MM.1S (cell line): ENCODE results near the gene TSPAN9.

ENCODE experiments used
- DNase-seq: peaks from one replicate; pipeline ENCODE4 v3.0.0-alpha.2; 2015
- H2AFZ ChIP-seq: fragments of 300-600 bp; sonication (generic); 2 replicates; pipeline ENCODE4 v1.6.0; 2016; ENCODE audit warnings: antibody characterized with exemption, low read length
- H3F3A ChIP-seq: fragments of 300-600 bp; sonication (generic); 2 replicates; pipeline ENCODE4 v1.6.1; 2016; ENCODE audit warnings: mild to moderate bottlenecking, antibody characterized with exemption, low read length, moderate library complexity, mixed read lengths; ENCODE audit not compliant: insufficient read depth
- H3K27ac ChIP-seq: fragments of 300-600 bp; sonication (generic); 2 replicates; pipeline ENCODE4 v1.5.1; 2016; ENCODE audit warnings: mild to moderate bottlenecking, low read length
- H3K27me3 ChIP-seq: fragments of 300-600 bp; sonication (generic); replicated peaks from 2 replicates; pipeline ENCODE4 v1.6.0; 2016; ENCODE audit warnings: low read length; ENCODE audit not compliant: insufficient read depth
- H3K36me3 ChIP-seq: fragments of 300-600 bp; sonication (generic); replicated peaks from 2 replicates; pipeline ENCODE4 v1.6.1; 2016; ENCODE audit warnings: mild to moderate bottlenecking, low read length, mixed read lengths; ENCODE audit not compliant: insufficient read depth
- H3K4me1 ChIP-seq: fragments of 300-600 bp; sonication (generic); 2 replicates; pipeline ENCODE4 v1.6.1; 2016; ENCODE audit warnings: low read length, mixed read lengths
- H3K4me2 ChIP-seq: fragments of 300-600 bp; sonication (generic); 2 replicates; pipeline ENCODE4 v1.6.0; 2016; ENCODE audit warnings: low read depth, low read length
- H3K4me3 ChIP-seq: fragments of 300-600 bp; sonication (generic); 2 replicates; pipeline ENCODE4 v1.5.1; 2016; ENCODE audit warnings: low read length, mixed read lengths
- H3K79me2 ChIP-seq: fragments of 300-600 bp; sonication (generic); 2 replicates; pipeline ENCODE4 v1.6.1; 2016; ENCODE audit warnings: mixed run types, low read length, mixed read lengths
- H3K9ac ChIP-seq: fragments of 300-600 bp; sonication (generic); 2 replicates; pipeline ENCODE4 v1.6.1; 2016; ENCODE audit warnings: low read length, mixed read lengths
- H3K9me2 ChIP-seq: fragments of 300-600 bp; sonication (generic); replicated peaks from 2 replicates; pipeline ENCODE4 v1.6.1; 2016; ENCODE audit warnings: mild to moderate bottlenecking, low read length, mixed read lengths; ENCODE audit not compliant: insufficient read depth
- H3K9me3 ChIP-seq: fragments of 300-600 bp; sonication (generic); replicated peaks from 2 replicates; pipeline ENCODE4 v1.6.1; 2016; ENCODE audit warnings: mild to moderate bottlenecking, low read length, mixed read lengths; ENCODE audit not compliant: insufficient read depth
- H4K20me1 ChIP-seq: fragments of 300-600 bp; sonication (generic); 2 replicates; pipeline ENCODE4 v1.6.1; 2016; ENCODE audit warnings: mild to moderate bottlenecking, low read length, moderate library complexity, mixed read lengths; ENCODE audit not compliant: insufficient read depth
- EZH2 ChIP-seq: fragments of 300-600 bp; sonication (generic); optimal IDR thresholded peaks from 2 replicates; pipeline ENCODE3; 2017; ENCODE audit warnings: low read depth, mild to moderate bottlenecking, antibody characterized with exemption, low read length, mixed read lengths
- EZH2phosphoT487 ChIP-seq: fragments of 300-600 bp; sonication (generic); IDR thresholded peaks from 2 replicates; pipeline ENCODE4 v1.6.1; 2018; ENCODE audit warnings: antibody characterized with exemption, low read length
- TF ChIP-seq, protein P1 (sequence below): fragments of 300-600 bp; sonication (generic); IDR thresholded peaks from 2 replicates; pipeline ENCODE4 v1.5.1; 2016; ENCODE audit warnings: antibody characterized with exemption, low read length, mixed read lengths

TSPAN9 gene

DNA sequence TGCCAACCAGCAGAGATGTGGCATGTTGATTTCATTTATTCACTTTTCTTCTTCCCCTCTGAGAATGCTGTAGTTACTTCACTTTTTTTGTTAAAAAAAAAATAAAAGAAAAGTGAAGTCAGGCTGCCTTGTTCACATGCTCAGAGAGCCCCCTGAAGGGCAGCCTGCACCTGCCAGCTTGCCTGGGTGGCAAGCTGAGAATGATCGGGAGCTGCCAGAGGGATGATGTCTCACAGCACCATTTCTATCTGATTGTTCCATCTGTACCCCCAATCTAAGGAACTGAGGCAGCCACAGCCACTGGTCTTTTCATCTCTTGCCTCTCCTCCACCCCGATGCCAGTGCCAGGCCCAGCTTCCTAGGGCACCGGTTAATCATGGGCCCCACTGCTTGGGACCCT, 118.2 kb downstream of the TSPAN9 start:
- H3K36me3 ChIP-seq, result no peaks in the 10 kb centered on the region
- H3K4me2 ChIP-seq, result no peak overlapping the region
- no peaks in the 10 kb centered on the region for H3K79me2 ChIP-seq
- TF ChIP-seq EZH2 (no peak), EZH2phosphoT487 (no peak)
- TF ChIP-seq, protein P1, sequence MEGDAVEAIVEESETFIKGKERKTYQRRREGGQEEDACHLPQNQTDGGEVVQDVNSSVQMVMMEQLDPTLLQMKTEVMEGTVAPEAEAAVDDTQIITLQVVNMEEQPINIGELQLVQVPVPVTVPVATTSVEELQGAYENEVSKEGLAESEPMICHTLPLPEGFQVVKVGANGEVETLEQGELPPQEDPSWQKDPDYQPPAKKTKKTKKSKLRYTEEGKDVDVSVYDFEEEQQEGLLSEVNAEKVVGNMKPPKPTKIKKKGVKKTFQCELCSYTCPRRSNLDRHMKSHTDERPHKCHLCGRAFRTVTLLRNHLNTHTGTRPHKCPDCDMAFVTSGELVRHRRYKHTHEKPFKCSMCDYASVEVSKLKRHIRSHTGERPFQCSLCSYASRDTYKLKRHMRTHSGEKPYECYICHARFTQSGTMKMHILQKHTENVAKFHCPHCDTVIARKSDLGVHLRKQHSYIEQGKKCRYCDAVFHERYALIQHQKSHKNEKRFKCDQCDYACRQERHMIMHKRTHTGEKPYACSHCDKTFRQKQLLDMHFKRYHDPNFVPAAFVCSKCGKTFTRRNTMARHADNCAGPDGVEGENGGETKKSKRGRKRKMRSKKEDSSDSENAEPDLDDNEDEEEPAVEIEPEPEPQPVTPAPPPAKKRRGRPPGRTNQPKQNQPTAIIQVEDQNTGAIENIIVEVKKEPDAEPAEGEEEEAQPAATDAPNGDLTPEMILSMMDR, result no peak
- no peaks in the 10 kb centered on the region for H3K9me2 ChIP-seq
- H2AFZ ChIP-seq, result no peak overlapping the region
- H3F3A ChIP-seq, result no peaks in the 10 kb centered on the region
- H4K20me1 ChIP-seq, result no peaks in the 10 kb centered on the region
- H3K27me3 ChIP-seq, result peaks cover 83% of the 10 kb centered on the region
- H3K9ac ChIP-seq, result no peak overlapping the region
- H3K4me3 ChIP-seq, result no peak overlapping the region
- H3K9me3 ChIP-seq, result no peaks in the 10 kb centered on the region
- no peak for DNase-seq
- H3K27ac ChIP-seq, result no peak overlapping the region
- no peaks in the 10 kb centered on the region for H3K4me1 ChIP-seq

DNA sequence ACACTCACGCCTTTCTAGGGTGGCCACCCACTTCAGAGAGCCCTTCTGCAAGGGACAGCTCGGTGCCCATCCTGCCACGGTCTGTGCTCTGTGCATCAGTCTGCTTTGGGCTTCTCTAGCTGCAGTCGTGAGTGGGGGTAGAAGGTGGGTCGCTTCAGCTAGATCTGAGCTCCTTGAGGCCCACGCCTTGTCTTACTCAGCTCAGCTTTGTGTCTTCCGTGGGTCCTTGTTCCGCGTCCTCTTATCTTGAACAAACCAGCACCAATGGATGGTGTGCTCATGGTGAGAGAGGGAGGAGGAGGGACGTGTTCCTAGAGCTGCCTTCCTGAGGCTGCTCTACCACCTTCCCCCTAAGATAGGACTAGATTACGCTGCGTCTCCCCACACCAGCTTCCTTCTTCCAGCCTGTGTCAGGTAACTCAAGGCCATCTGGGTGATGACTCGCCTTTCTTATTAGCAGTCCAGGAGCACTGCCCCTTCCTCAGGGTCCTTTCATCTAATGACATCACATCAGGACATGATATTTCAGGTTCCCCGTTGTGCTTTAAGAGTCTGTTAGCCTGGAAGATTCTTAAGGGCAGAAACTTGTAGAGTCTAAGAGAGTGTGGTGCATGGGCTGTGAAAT, 118.8 kb downstream of the TSPAN9 start:
- Histone ChIP-seq H3K4me2 (no peak overlapping the region), H4K20me1 (no peaks in the 10 kb centered on the region), H3K4me1 (no peaks in the 10 kb centered on the region), H3K9ac (no peak overlapping the region), H3F3A (no peaks in the 10 kb centered on the region), H3K9me3 (no peaks in the 10 kb centered on the region), H3K36me3 (no peaks in the 10 kb centered on the region), H3K27me3 (peaks cover 82% of the 10 kb centered on the region), H3K9me2 (no peaks in the 10 kb centered on the region), H3K27ac (no peak overlapping the region), H3K4me3 (no peak overlapping the region), H3K79me2 (no peaks in the 10 kb centered on the region), H2AFZ (no peak overlapping the region)
- DNase-seq, result no peak
- TF ChIP-seq, protein P1, result no peak
- no peak for TF ChIP-seq EZH2phosphoT487

DNA sequence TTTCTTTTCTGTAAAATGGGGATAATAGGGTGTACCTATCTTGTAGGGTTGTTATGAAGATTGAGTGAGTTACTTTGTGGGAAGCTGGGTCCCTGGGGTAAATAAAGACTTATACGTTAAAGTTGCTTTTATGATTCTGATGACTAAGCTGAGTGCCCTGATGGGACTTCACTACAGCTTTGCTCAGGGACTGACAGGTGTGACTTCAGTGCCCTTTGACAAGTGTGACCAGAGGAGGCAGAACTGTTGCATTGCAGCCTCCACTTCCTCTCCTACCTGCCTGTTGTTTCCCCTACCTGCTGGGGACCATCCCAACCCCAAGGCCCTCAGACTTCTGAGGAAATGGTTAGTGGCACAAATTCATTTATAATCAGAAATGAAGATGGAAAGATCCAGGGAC, 119.3 kb downstream of the TSPAN9 start:
- no peaks in the 10 kb centered on the region for H3K79me2 ChIP-seq
- H3K9ac ChIP-seq, result no peak overlapping the region
- no peak overlapping the region for H3K4me2 ChIP-seq
- H3F3A ChIP-seq, result no peaks in the 10 kb centered on the region
- H3K9me2 ChIP-seq, result no peaks in the 10 kb centered on the region
- H3K36me3 ChIP-seq, result no peaks in the 10 kb centered on the region
- H4K20me1 ChIP-seq, result no peaks in the 10 kb centered on the region
- no peak overlapping the region for H3K27ac ChIP-seq
- H3K4me1 ChIP-seq, result no peaks in the 10 kb centered on the region
- H3K9me3 ChIP-seq, result no peaks in the 10 kb centered on the region
- H3K27me3 ChIP-seq, result peaks cover 82% of the 10 kb centered on the region
- no peak overlapping the region for H2AFZ ChIP-seq
- TF ChIP-seq EZH2 (no peak), EZH2phosphoT487 (no peak)
- TF ChIP-seq, protein P1, result no peak
- no peak for DNase-seq
- no peak overlapping the region for H3K4me3 ChIP-seq
